Liver (tissue), 3 donors: ENCODE data around the gene SASH1.

Source experiments
- CTCF ChIP-seq: fragments of 150-350 bp; IDR thresholded peaks from 2 replicates; pipeline ENCODE4 v1.5.1; 2017; ENCODE audit warnings: improper control_type of control experiment, low read depth, low read length; ENCODE audit not compliant: missing input control
- GABPA ChIP-seq, 2 donors: IDR thresholded peaks in 1 of 2; conservative IDR thresholded peaks in 1 of 2; 2 replicates each; pipeline ENCODE4 v1.6.1; 2016; ENCODE audit warnings: antibody characterized with exemption in 2 of 2, mild to moderate bottlenecking in 1 of 2, moderate library complexity in 1 of 2
- JUND ChIP-seq, 2 donors: IDR thresholded peaks; 2 replicates each; pipeline ENCODE4 v1.6.1; 2016; ENCODE audit warnings: antibody characterized with exemption in 2 of 2
- MAX ChIP-seq: IDR thresholded peaks from 2 replicates; pipeline ENCODE4 v1.6.1; 2016; ENCODE audit warnings: antibody characterized with exemption
- RAD21 ChIP-seq, 2 donors: IDR thresholded peaks; 2 replicates each; pipeline ENCODE4 v1.6.1; 2016; ENCODE audit warnings: antibody characterized with exemption in 2 of 2, mild to moderate bottlenecking in 2 of 2
- SP1 ChIP-seq: IDR thresholded peaks from 2 replicates; pipeline ENCODE4 v1.6.1; 2018; ENCODE audit warnings: antibody characterized with exemption, mild to moderate bottlenecking
- TAF1 ChIP-seq: conservative IDR thresholded peaks from 2 replicates; pipeline ENCODE4 v1.6.1; 2016; ENCODE audit warnings: antibody characterized with exemption, mild to moderate bottlenecking
- YY1 ChIP-seq: IDR thresholded peaks from 2 replicates; pipeline ENCODE4 v1.6.1; 2016; ENCODE audit warnings: antibody characterized with exemption, mild to moderate bottlenecking
- ZBTB33 ChIP-seq: IDR thresholded peaks from 2 replicates; pipeline ENCODE4 v1.6.1; 2016; ENCODE audit warnings: antibody characterized with exemption
- TF ChIP-seq, protein P1 (sequence below): IDR thresholded peaks from 2 replicates; pipeline ENCODE4 v1.6.1; 2016; ENCODE audit warnings: antibody characterized with exemption
- TF ChIP-seq, protein P2 (sequence below): IDR thresholded peaks from 2 replicates; pipeline ENCODE4 v1.6.1; 2016; ENCODE audit warnings: antibody characterized with exemption, mild to moderate bottlenecking
- donor health status: healthy.
- donor health status: healthy.

DNA sequence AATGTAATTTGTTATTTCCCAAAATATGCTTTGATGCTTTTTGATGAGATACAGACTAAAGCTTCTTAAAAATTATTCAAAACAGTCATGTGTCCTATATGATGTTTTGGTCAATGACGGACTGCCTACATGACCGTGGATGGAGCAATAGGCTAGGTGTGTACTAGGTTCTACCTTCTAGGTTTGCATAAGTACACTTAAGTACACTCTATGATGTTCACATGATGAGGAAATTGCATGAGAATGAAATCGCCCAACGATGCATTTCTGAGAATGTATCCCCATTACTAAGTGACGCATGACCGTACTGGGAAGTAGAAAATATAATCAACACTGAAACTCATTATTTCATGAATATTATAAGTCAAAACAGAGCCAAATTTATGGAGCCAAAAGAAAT is 252.9 kb downstream of the SASH1 start:
- TF ChIP-seq YY1 (no peak), SP1 (no peak), CTCF (no peak), JUND (IDR thresholded peaks at IDR 0.05) (no peak), MAX (no peak), ZBTB33 (no peak), TAF1 (no peak), RAD21 (IDR thresholded peaks at IDR 0.05) (no peak), GABPA (IDR thresholded peaks at IDR 0.05 in 1 of 2, conservative IDR thresholded peaks at IDR 0.05 in 1 of 2) (no peak)
- TF ChIP-seq, protein P1, sequence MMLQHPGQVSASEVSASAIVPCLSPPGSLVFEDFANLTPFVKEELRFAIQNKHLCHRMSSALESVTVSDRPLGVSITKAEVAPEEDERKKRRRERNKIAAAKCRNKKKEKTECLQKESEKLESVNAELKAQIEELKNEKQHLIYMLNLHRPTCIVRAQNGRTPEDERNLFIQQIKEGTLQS = no peak
- TF ChIP-seq, protein P2, sequence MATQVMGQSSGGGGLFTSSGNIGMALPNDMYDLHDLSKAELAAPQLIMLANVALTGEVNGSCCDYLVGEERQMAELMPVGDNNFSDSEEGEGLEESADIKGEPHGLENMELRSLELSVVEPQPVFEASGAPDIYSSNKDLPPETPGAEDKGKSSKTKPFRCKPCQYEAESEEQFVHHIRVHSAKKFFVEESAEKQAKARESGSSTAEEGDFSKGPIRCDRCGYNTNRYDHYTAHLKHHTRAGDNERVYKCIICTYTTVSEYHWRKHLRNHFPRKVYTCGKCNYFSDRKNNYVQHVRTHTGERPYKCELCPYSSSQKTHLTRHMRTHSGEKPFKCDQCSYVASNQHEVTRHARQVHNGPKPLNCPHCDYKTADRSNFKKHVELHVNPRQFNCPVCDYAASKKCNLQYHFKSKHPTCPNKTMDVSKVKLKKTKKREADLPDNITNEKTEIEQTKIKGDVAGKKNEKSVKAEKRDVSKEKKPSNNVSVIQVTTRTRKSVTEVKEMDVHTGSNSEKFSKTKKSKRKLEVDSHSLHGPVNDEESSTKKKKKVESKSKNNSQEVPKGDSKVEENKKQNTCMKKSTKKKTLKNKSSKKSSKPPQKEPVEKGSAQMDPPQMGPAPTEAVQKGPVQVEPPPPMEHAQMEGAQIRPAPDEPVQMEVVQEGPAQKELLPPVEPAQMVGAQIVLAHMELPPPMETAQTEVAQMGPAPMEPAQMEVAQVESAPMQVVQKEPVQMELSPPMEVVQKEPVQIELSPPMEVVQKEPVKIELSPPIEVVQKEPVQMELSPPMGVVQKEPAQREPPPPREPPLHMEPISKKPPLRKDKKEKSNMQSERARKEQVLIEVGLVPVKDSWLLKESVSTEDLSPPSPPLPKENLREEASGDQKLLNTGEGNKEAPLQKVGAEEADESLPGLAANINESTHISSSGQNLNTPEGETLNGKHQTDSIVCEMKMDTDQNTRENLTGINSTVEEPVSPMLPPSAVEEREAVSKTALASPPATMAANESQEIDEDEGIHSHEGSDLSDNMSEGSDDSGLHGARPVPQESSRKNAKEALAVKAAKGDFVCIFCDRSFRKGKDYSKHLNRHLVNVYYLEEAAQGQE = no peak
